ENCODE measurements around the gene TMEM190.

TMEM190 gene

DNA sequence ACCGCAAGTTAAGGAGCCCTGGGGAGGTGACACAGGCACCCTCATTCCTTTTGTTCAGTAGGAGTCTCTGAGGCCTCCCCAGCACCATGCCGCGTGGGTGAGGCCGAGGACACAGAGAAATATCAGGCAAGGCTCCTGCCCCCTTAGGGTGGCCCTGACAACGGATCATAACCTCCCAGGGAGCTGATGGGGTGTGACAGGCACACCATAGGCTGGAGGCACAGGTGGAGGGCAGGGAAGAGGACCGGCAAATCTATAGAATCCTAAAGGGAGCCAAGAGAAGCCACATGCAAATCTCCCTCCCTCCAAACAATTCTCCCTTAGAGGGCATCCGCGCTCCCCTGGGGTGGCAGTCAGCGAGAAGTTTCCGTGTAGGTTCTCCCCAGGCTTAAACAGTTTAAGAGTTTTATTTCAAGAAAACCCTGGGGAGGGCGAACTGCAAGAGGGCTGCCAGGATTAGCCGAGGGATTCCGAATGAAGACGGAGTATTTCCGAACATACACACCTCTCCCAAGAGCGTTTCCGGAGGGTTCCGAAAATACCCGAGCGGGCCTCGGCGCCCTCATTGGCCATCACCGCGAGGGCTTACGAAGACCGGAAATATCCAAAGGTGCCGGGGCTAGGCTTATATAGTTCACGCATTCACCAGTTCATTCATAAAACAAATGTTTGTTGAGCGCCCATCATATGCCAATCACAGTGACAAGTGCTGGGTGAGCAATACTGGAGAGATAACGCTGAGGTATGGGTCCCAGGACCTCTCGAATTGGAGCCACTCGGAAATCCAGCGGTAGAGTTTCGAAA is 8.5 kb downstream of the TMEM190 start:
- H3K4me3 ChIP-seq (IDR thresholded peaks at IDR 0.05; ENCODE audit: insufficient read depth, low read depth, low read length): no peak overlapping the region
- peak overlapping the region; percentile 77 for H3K9ac ChIP-seq
- peaks cover 18% of the 10 kb centered on the region; the same call in 1 of the 2 replicates for H3K36me3 ChIP-seq (ENCODE audit: insufficient read depth)
- H3K27ac ChIP-seq: peak overlapping the region; percentile 85
- no peaks in the 10 kb centered on the region for H3K27me3 ChIP-seq (ENCODE audit: insufficient read depth, low read depth)
- H2AFZ ChIP-seq (ENCODE audit: low read depth): peak overlapping the region; percentile 60
- TF ChIP-seq, protein P1, sequence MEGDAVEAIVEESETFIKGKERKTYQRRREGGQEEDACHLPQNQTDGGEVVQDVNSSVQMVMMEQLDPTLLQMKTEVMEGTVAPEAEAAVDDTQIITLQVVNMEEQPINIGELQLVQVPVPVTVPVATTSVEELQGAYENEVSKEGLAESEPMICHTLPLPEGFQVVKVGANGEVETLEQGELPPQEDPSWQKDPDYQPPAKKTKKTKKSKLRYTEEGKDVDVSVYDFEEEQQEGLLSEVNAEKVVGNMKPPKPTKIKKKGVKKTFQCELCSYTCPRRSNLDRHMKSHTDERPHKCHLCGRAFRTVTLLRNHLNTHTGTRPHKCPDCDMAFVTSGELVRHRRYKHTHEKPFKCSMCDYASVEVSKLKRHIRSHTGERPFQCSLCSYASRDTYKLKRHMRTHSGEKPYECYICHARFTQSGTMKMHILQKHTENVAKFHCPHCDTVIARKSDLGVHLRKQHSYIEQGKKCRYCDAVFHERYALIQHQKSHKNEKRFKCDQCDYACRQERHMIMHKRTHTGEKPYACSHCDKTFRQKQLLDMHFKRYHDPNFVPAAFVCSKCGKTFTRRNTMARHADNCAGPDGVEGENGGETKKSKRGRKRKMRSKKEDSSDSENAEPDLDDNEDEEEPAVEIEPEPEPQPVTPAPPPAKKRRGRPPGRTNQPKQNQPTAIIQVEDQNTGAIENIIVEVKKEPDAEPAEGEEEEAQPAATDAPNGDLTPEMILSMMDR (conservative IDR thresholded peaks at IDR 0.05; ENCODE audit: low read depth, low read length): no peak
- peaks cover 48% of the 10 kb centered on the region for H3K79me2 ChIP-seq (ENCODE audit: insufficient read depth, low read depth)
- peaks cover 38% of the 10 kb centered on the region for H3K4me1 ChIP-seq (ENCODE audit: low read depth, poor library complexity, severe bottlenecking)
- H3K4me2 ChIP-seq: peak overlapping the region; percentile 96
- H4K20me1 ChIP-seq (ENCODE audit: insufficient read depth): peaks cover 29% of the 10 kb centered on the region

DNA sequence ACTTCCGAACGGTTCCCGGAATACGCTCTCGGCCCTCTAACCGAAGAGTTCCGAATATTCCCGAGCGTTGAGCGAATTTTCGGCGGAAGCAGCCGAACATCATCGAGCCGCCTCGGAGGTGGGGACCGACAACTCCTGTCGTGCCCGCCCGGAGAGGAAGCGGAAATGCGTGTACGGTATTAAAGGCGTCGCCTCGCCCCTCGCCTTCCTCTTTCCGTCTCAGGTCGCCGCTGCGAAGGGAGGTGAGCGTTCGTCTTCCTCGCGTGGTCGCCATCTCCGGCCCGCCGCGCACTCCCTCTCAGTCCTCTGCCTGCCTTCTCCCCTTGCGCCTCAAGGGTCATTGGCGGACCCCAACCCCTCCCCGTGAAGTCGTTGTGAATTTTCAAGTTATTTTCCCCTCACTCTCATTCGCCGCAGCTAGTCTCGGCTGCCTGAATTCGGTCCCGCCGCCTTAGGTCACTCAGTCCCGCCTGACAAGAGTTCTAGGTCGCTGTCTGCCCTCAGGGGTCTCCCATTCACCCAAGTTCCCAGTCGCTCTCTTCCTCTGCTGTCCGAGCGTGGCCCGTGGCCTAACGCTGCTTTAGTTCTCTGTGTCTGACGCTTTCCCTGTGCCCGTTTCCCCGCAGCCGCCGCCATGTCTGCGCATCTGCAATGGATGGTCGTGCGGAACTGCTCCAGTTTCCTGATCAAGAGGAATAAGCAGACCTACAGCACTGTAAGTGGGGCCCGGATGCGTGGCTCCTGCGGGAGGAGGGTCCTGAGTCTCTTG is 9.3 kb downstream of the TMEM190 start, which contains the start of gene RPL28:
Gene RPL28, plus strand, starts transcription at position 209 of the 769 bp plus-strand sequence. Its CDS starts 426 bp downstream, at position 635.
- H3K79me2 ChIP-seq (ENCODE audit: insufficient read depth, low read depth): peaks cover 46% of the 10 kb centered on the region
- peak within 1 kb of the TSS; percentile 96 for H3K4me2 ChIP-seq
- peak within 1 kb of the TSS; percentile 85 for H3K27ac ChIP-seq
- H3K27me3 ChIP-seq (ENCODE audit: insufficient read depth, low read depth): no peaks in the 10 kb centered on the region
- TF ChIP-seq, protein P1 (conservative IDR thresholded peaks at IDR 0.05; ENCODE audit: low read depth, low read length): no peak
- H3K4me1 ChIP-seq (ENCODE audit: low read depth, poor library complexity, severe bottlenecking): peaks cover 38% of the 10 kb centered on the region
- H3K9ac ChIP-seq: peak within 1 kb of the TSS; percentile 77
- H3K4me3 ChIP-seq (IDR thresholded peaks at IDR 0.05; ENCODE audit: insufficient read depth, low read depth, low read length): peak within 1 kb of the TSS; percentile 35
- H2AFZ ChIP-seq (ENCODE audit: low read depth): peak within 1 kb of the TSS; percentile 60
- H4K20me1 ChIP-seq (ENCODE audit: insufficient read depth): peaks cover 29% of the 10 kb centered on the region
- peaks cover 18% of the 10 kb centered on the region; the same call in 1 of the 2 replicates for H3K36me3 ChIP-seq (ENCODE audit: insufficient read depth)

- peaks cover 38% of the 10 kb centered on the region for H3K4me1 ChIP-seq (ENCODE audit: low read depth, poor library complexity, severe bottlenecking)
- H3K27me3 ChIP-seq (ENCODE audit: insufficient read depth, low read depth): no peaks in the 10 kb centered on the region
- peaks cover 44% of the 10 kb centered on the region for H3K79me2 ChIP-seq (ENCODE audit: insufficient read depth, low read depth)
- peak overlapping the region; percentile 35 for H3K4me3 ChIP-seq (IDR thresholded peaks at IDR 0.05; ENCODE audit: insufficient read depth, low read depth, low read length)
- no peak overlapping the region; the same call in 1 of the 2 replicates for H3K27ac ChIP-seq
- no peak overlapping the region for H2AFZ ChIP-seq (ENCODE audit: low read depth)
- H3K9ac ChIP-seq: peak overlapping the region; percentile 77
- H3K36me3 ChIP-seq (ENCODE audit: insufficient read depth): peaks cover 18% of the 10 kb centered on the region; the same call in 1 of the 2 replicates
- H3K4me2 ChIP-seq: peak overlapping the region; percentile 94
- TF ChIP-seq, protein P1 (conservative IDR thresholded peaks at IDR 0.05; ENCODE audit: low read depth, low read length): no peak
- H4K20me1 ChIP-seq (ENCODE audit: insufficient read depth): peaks cover 34% of the 10 kb centered on the region
These were observed 9.9 kb downstream of the TMEM190 start for GRCh38 chr19:55386493-55386971.

- Histone ChIP-seq H2AFZ (ENCODE audit: low read depth) (no peak overlapping the region), H4K20me1 (ENCODE audit: insufficient read depth) (peaks cover 34% of the 10 kb centered on the region), H3K4me2 (peak overlapping the region; percentile 94), H3K36me3 (ENCODE audit: insufficient read depth) (peaks cover 18% of the 10 kb centered on the region; the same call in 1 of the 2 replicates), H3K27ac (no peak overlapping the region), H3K9ac (no peak overlapping the region), H3K4me3 (IDR thresholded peaks at IDR 0.05; ENCODE audit: insufficient read depth, low read depth, low read length) (no peak overlapping the region), H3K4me1 (ENCODE audit: low read depth, poor library complexity, severe bottlenecking) (peaks cover 29% of the 10 kb centered on the region), H3K27me3 (ENCODE audit: insufficient read depth, low read depth) (no peaks in the 10 kb centered on the region), H3K79me2 (ENCODE audit: insufficient read depth, low read depth) (peaks cover 34% of the 10 kb centered on the region)
- TF ChIP-seq, protein P1 (conservative IDR thresholded peaks at IDR 0.05; ENCODE audit: low read depth, low read length): no peak
These were observed 11.3 kb downstream of the TMEM190 start for GRCh38 chr19:55387736-55388497.
